ENCODE results near the gene SPATA7. TPM values are rescaled to one million over a fixed set of nuclear protein-coding genes. Genes with fewer than 3 reads are reported as not detected.

Gene SPATA7
- total RNA-seq, 1 experiment from 2014 or later, result 5.3 TPM

GRCh38 chr14:88359500-88359899, 26.0 kb upstream of the SPATA7 start:
- Histone ChIP-seq H2BK20ac (ENCODE audit: low read depth, low read length, poor library complexity, severe bottlenecking) (no peak overlapping the region), H3K4me2 (ENCODE audit: insufficient read depth, insufficient read length, low read length) (no peak overlapping the region), H3K23ac (ENCODE audit: insufficient read length, low read depth, low read length) (no peak overlapping the region), H2BK12ac (ENCODE audit: insufficient read length, low read depth, low read length) (no peak overlapping the region), H3K56ac (ENCODE audit: insufficient read length, low read depth, low read length) (no peak overlapping the region), H3K79me2 (ENCODE audit: insufficient read depth, low read length) (no peaks in the 10 kb centered on the region), H3T11ph (ENCODE audit: low read length) (no peak overlapping the region), H3K4me1 (ENCODE audit: insufficient read depth, low read length) (no peaks in the 10 kb centered on the region; the same call in 1 of the 2 replicates), H3K9ac (ENCODE audit: extremely low read depth, insufficient read length, low read length) (no peak overlapping the region), H4K20me1 (ENCODE audit: control insufficient read depth, insufficient read depth, insufficient read length) (no peaks in the 10 kb centered on the region), H2BK120ac (ENCODE audit: low read depth, low read length, poor library complexity, severe bottlenecking) (no peak overlapping the region), H3K23me2 (ENCODE audit: insufficient read length, low read depth, low read length, poor library complexity, severe bottlenecking) (no peaks in the 10 kb centered on the region), H4K5ac (ENCODE audit: insufficient read length, low read depth, low read length) (no peak overlapping the region), H3K9me3 (ENCODE audit: control insufficient read depth, low read depth, low read length) (no peaks in the 10 kb centered on the region), H2BK5ac (ENCODE audit: insufficient read length, low read length) (no peak overlapping the region), H3K79me1 (ENCODE audit: insufficient read depth, low read depth, low read length, poor library complexity, severe bottlenecking) (no peaks in the 10 kb centered on the region), H3K18ac (ENCODE audit: insufficient read length, low read depth, low read length) (no peak overlapping the region), H3K27me3 (ENCODE audit: insufficient read depth, low read length) (no peaks in the 10 kb centered on the region), H3K4ac (ENCODE audit: low read depth, low read length) (no peak overlapping the region), H3K14ac (ENCODE audit: insufficient read depth, low read length) (no peak overlapping the region), H2AK5ac (ENCODE audit: insufficient read length, low read length) (no peak overlapping the region), H4K91ac (ENCODE audit: insufficient read length, low read depth, low read length) (no peak overlapping the region), H2AFZ (ENCODE audit: low read length) (no peak overlapping the region), H2BK15ac (ENCODE audit: low read depth, low read length) (no peak overlapping the region), H3K27ac (ENCODE audit: insufficient read length, low read depth, low read length) (no peak overlapping the region), H4K8ac (replicated peaks; ENCODE audit: insufficient read length, low read depth, low read length) (no peak overlapping the region)
- Mint-ChIP-seq H3K4me3 (no peak overlapping the region), H3K9me3 (peaks cover 4 to 6% of the 10 kb centered on the region in 2 experiments; a peak in 3 of 5 replicates), H3K36me3 (ENCODE audit: insufficient read depth in 1 of 3, low read depth in 3 of 3) (peaks cover 0 to 6% (median 5%) of the 10 kb centered on the region in 3 experiments; a peak in 3 of 7 replicates), H3K4me1 (peaks cover 39 to 40% of the 10 kb centered on the region in 2 experiments), H3K27ac (no peak overlapping the region), H3K27me3 (ENCODE audit: low read depth) (no peaks in the 10 kb centered on the region; the same call in 1 of the 2 replicates)
- no peak for DNase-seq
- no CpG with 5 or more reads among the region's 2 CpGs for WGBS (ENCODE audit: extremely low coverage, insufficient read length, low lambda C conversion rate)
- TF ChIP-seq CTCF (conservative IDR thresholded peaks at IDR 0.05), result no peak

Data from H9 (cell line).